AG09319 (cell line): ENCODE data around the gene NCAPH2.

Experiments used
- DNase-seq: peaks from one replicate; pipeline ENCODE4 v3.0.0-alpha.2; 2010; ENCODE audit warnings: low read depth; ENCODE audit errors: extremely low read depth
- CTCF ChIP-seq: IDR thresholded peaks from 2 replicates; pipeline ENCODE4 v1.5.1; 2011; ENCODE audit warnings: low read depth, mild to moderate bottlenecking, inconsistent platforms, low read length, moderate library complexity

NCAPH2 gene

GRCh38 chr22:50474710-50475651, 33.0 kb upstream of the NCAPH2 start, which contains the start of gene SBF1:
TSS of gene SBF1 (minus strand) at chr22:50475035. CDS start at chr22:50474840, 195 bp downstream.
- DNase-seq, result peak; percentile 65
- TF ChIP-seq CTCF, result no peak

GRCh38 chr22:50475652-50476002, 32.4 kb upstream of the NCAPH2 start:
- no peak for DNase-seq
- no peak for TF ChIP-seq CTCF

GRCh38 chr22:50476868-50477267, 31.2 kb upstream of the NCAPH2 start:
- TF ChIP-seq CTCF, result no peak
- DNase-seq, result no peak

- DNase-seq, result no peak
- no peak for TF ChIP-seq CTCF
Observed at GRCh38 chr22:50477923-50478322, 30.1 kb upstream of the NCAPH2 start.

GRCh38 chr22:50479721-50480120, 28.3 kb upstream of the NCAPH2 start:
- no peak for TF ChIP-seq CTCF

GRCh38 chr22:50481045-50481439, 27.0 kb upstream of the NCAPH2 start:
- no peak for DNase-seq
- TF ChIP-seq CTCF, result no peak

More at GRCh38 chr22:50479721-50480120, 28.3 kb upstream of the NCAPH2 start:
- DNase-seq, result no peak

- no peak for TF ChIP-seq CTCF
- DNase-seq, result peak; percentile 31
Observed at GRCh38 chr22:50481440-50482106, 26.5 kb upstream of the NCAPH2 start, which contains the start of gene ADM2. TSS of gene ADM2 (plus strand) at chr22:50481543. CDS start at chr22:50481848, 305 bp downstream.
